CD4-positive, alpha-beta T cell treated with Interleukin-21 for 1 hour (primary cell): ENCODE results near the gene GABRP.
"Not testable (repeated sequence)": the region's sequence is repeated elsewhere in the genome, so short reads cannot be mapped to it uniquely, and the experiment has no call there.

Source experiments
- DNase-seq: peaks from one replicate; pipeline ENCODE4 v3.0.0-alpha.2; 2020

GABRP gene

GRCh38 chr5:170756691-170757090 lies 26.8 kb upstream of the GABRP start:
- no peak for DNase-seq

- no peak for DNase-seq
These were observed 26.3 kb upstream of the GABRP start for GRCh38 chr5:170757182-170757601.

GRCh38 chr5:170757669-170758068 lies 25.9 kb upstream of the GABRP start:
- no peak for DNase-seq

- DNase-seq = no peak
These were observed 25.0 kb upstream of the GABRP start for GRCh38 chr5:170758481-170758880.

- no peak for DNase-seq
These were observed 23.4 kb upstream of the GABRP start for GRCh38 chr5:170760113-170760512.

GRCh38 chr5:170761048-170761707 lies 22.3 kb upstream of the GABRP start:
- DNase-seq = no peak

- DNase-seq = no peak
These were observed 21.8 kb upstream of the GABRP start for GRCh38 chr5:170761708-170762066.

- DNase-seq = not testable (repeated sequence)
These were observed 21.2 kb upstream of the GABRP start for GRCh38 chr5:170762298-170762697.

- DNase-seq = not testable (repeated sequence)
These were observed 17.7 kb upstream of the GABRP start for GRCh38 chr5:170765868-170766267.

GRCh38 chr5:170769246-170769645 lies 14.3 kb upstream of the GABRP start:
- no peak for DNase-seq

GRCh38 chr5:170769898-170770416 lies 13.6 kb upstream of the GABRP start:
- DNase-seq = no peak

- DNase-seq = no peak
These were observed 12.0 kb upstream of the GABRP start for GRCh38 chr5:170771496-170771895.

GRCh38 chr5:170773024-170773985 lies 10.2 kb upstream of the GABRP start:
- DNase-seq = no peak

- no peak for DNase-seq
These were observed 8.7 kb upstream of the GABRP start for GRCh38 chr5:170774831-170775230.

- no peak for DNase-seq
These were observed 1.6 kb upstream of the GABRP start for GRCh38 chr5:170781946-170782345.

GRCh38 chr5:170782438-170782837 lies 1.1 kb upstream of the GABRP start:
- DNase-seq = no peak

- no peak for DNase-seq
These were observed 1.9 kb downstream of the GABRP start for GRCh38 chr5:170785416-170785815.

GRCh38 chr5:170787216-170787615 lies 3.7 kb downstream of the GABRP start:
- no peak for DNase-seq

- no peak for DNase-seq
These were observed 5.2 kb downstream of the GABRP start for GRCh38 chr5:170788626-170789304.

GRCh38 chr5:170791325-170791954 lies 7.9 kb downstream of the GABRP start:
- peak; percentile 2 for DNase-seq

- DNase-seq = no peak
These were observed 9.4 kb downstream of the GABRP start for GRCh38 chr5:170792878-170793277.

- DNase-seq = no peak
These were observed 11.6 kb downstream of the GABRP start for GRCh38 chr5:170795154-170795553.

GRCh38 chr5:170805666-170806065 lies 22.1 kb downstream of the GABRP start:
- DNase-seq = no peak
